ENCODE results near the gene RAMP3.
"Not testable (repeated sequence)": the region's sequence is repeated elsewhere in the genome, so short reads cannot be mapped to it uniquely, and the experiment has no call there.

RAMP3 gene

DNA sequence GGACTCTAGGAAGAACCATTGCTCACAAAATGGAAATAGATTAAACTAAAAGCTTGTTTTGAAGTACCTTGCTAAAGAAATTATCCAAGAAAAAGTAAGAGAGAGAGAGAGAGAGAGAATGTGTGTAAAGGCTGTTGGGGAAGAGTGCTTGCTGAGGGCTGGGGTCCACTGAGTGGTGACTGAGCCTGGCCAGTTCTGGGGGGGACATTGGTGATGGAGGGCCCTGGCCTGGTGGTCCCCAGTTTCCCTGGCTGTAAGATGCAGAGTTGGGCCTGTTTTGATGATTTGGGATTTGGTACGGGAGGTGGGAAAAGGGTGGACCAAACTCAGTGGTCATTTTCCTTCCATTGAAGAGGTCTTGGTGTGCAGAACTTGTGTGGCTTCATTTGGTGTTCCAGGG is 880 bp downstream of the RAMP3 start:
- DNase-seq: no peak

- DNase-seq: no peak
These were observed 1.7 kb downstream of the RAMP3 start for GRCh38 chr7:45159296-45159695.

GRCh38 chr7:45160417-45160881 is 2.9 kb downstream of the RAMP3 start:
- DNase-seq: no peak

GRCh38 chr7:45161138-45161537 is 3.5 kb downstream of the RAMP3 start:
- DNase-seq: no peak

DNA sequence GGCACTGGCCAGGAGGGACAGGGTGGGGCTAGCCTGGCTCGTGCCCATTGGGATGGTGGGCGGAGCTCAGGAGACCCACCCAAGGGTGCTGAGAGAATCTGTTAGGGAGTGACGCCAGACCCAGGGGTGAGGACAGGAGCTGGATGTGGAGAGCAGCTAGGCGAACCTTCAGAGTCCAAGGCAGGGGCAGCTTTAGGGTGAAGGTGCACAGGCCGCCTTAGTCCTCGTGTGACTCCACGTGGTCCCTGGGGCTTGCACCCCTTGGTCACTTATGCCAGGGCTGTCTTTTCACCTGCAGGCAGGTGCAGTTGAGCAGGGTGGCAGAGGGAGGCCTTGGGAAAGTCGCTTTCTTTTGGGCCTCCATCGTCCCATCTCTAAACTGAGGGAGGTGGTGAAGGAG is 4.3 kb downstream of the RAMP3 start:
- DNase-seq: no peak

GRCh38 chr7:45162311-45162845 is 4.8 kb downstream of the RAMP3 start:
- no peak for DNase-seq

DNA sequence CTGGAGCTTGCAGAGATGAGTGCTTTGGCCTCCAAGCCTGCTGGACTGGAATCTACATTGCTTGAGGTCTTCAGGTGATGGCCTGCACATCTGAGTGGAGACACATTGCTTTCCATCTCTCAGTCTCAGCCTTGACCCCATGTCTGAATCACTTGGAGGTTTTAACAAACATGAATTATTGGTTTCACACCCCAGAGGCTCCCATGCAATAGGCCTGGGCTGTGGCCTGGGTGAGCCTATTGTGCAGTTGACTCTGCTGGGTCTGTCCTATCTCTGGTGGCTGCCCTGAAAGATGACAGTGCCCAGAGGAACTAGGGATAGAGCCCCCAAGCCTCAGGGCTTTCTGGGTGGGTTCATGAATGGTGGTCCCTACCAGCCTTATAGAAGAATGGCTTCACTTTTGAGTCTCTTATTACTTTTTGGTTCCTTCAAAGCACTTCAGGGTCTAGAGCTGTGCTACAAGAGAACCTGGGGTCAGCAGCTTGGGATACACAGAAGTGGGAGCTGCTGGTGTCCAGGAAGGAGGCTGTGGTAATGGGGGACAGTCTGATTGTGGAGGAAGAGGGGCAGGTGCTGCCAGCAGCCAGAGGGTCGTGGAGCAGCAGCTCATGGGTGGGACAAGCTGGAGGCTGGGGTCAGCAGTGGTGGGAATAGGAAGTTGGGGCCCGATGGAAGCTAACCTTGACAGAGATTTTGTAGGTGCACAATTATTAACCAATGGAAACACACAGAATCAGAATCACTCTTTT is 5.5 kb downstream of the RAMP3 start:
- DNase-seq: no peak

GRCh38 chr7:45163692-45164052 is 6.1 kb downstream of the RAMP3 start:
- DNase-seq: no peak

GRCh38 chr7:45164271-45164670 is 6.7 kb downstream of the RAMP3 start:
- not testable (repeated sequence) for DNase-seq

GRCh38 chr7:45165857-45166256 is 8.3 kb downstream of the RAMP3 start:
- no peak for DNase-seq

DNA sequence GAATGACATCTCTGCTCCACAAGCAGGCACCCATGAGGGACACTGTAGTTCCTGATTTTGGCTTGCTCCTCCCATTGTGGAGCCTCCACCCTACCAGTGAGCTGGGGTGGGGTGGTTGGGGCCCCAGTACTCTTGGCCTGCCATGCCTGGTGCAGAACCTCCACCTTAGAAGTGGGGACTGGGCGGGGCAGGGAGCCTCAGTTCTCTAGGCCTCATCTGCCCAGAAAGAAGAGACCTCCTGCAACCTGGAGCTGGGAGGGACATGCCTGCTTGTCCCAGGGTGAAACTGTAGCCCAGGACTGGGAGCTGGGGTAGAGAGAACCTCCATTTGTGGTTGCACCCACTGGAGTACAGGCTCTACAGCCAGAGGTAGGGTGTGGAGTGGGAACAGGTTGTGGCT is 14.4 kb downstream of the RAMP3 start:
- no peak for DNase-seq

GRCh38 chr7:45173596-45174327 is 16.2 kb downstream of the RAMP3 start:
- DNase-seq: no peak

GRCh38 chr7:45174328-45174610 is 16.7 kb downstream of the RAMP3 start:
- DNase-seq: no peak

DNA sequence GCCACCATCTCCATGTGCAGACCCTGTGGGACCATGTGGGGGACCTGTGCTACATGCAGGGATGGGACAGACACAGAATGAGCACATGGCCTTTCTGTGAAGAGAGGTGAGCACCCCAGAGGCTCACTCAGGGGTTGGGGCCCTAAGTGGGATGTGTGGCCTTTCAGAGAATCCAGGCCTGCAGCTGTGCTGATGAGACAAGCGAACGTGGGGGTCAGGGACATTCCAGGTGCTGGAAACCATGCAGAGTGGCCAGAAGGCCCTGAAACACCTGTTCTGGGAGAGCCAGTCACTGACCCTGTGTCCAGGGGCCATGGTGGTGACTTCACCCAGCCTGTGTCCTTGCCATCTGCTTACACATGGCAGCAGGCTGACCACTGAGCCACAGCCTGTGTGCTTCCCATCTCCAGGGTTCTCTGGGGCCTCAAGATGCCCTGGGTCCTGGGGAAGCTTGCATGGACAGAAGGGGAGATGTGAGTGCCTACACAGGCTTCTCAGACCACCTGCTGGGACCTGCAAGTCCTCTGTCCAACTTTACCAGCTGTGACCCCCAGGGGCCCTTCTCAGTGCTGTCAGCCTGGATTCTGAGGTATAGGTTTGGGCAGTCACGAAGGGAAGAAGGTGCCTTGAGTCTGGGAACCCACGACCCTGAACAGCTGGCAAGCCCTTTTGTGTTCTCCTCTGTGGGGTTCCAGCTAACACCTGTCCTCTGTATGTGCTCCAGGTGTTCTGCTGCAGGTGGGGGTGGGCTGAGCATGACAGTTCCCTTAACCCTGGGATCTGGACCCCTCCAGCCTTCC is 17.6 kb downstream of the RAMP3 start:
- no peak for DNase-seq

- no peak for DNase-seq
These were observed 18.5 kb downstream of the RAMP3 start for GRCh38 chr7:45176091-45176490.

- no peak for DNase-seq
These were observed 19.5 kb downstream of the RAMP3 start for GRCh38 chr7:45176886-45177731.

GRCh38 chr7:45177801-45178200 is 20.2 kb downstream of the RAMP3 start:
- no peak for DNase-seq

DNA sequence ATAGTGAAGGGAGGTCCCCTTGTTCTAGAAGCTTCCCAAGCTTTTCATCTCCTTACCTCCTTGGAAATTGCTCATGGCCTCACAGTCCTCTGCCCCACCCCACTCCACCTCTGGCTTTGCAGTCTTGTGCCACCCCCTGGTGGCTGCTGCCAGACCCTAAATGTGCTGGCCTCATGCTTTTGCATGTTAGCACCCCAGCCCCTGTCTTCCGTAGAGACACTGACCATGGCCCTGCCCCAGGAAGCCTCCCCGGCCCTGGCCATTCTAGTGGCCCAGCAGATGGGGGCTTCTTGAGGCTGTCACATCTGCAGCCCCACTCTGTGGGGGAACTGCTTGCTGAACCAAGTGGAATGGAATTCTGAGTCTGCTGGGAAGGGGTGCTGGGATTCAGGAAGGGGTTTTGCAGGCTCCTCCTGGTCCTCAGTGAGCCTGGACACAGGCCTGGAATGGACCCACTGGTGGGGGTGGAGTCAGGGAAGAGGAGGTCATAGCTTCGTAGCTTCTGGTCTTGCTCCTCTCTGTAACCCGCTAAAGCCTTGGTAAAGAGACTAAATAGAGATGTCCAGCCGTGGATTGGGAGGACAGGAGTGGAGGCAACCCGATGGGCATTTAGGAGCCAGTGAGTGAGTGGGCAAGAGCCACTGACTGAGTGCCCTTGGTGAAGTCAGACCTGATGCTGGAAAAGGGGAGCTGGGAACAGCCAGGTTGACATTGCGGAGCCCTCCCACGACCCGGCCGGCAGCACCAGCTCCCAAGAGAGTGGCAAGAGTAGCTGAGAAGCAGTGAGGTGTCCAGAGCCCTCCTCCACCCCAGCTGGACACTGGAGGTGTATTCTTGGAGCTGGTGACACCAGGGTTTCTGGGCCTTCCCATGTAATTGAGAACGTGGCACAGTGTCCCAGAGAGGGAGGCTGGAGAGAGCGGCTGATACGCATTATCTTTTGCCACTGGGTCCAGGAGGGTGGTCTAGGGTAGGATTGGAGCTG is 20.9 kb downstream of the RAMP3 start:
- peak; percentile 67 for DNase-seq

DNA sequence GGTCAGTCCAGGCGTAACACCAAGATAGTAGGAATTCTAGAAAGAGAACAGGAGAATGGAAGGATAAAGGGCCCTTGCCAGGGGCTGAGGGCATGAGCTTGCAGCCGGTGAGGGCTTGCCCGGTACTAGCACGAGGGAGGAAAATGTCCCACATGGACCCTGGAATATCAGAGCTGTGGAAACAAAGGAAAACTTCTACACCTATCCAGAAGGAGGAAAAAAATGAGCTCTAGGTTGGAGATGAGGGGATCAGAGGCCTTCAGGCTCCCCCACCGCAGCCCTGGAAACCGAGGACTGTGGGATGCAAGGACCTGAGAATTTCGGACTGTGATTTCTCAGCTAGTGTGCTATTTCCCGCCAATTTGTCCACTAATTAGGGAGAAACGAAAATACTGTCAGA is 22.1 kb downstream of the RAMP3 start:
- no peak for DNase-seq

DNA sequence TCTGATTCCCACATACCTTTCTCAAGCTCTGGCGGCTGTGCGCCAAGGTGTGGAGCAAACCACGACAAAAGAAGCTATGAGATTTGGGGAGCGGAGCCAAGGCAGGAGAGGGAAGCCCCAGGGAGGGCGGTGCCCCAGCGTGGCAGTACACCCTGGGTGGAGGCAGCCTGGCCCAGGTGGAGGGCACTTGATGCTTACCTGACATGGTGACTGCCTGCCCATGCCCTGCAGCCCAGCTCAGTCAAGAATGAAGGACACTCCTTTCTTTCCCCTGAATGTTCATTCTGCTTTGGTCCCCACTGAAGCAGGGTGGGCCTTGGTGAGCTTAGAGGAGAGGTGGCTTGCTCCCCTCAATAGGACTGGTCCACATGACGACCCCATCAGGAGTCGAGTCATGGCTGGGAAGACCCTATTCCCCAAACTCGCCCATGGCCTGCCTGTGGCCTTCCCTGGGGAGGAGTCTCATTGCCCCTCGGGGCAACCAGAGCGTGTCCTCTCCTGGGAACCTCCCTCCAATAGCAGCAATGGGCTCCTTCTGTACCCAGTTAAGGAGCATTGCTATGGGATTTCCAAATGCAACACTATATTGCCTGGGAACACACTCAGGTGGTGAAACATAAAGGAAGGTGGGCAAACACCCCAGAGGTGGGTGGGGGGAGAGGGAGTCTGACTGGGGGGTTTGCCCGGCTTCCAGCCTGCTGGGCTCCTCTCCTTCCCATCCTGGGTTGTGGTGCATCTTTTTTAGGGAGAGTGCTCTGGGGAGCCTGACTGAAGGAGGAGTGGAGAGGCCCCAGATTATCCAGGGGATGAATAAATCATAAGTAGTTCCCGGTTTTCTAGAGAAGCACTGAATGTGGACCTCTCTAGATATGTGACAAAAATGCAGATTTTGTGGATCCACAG is 22.7 kb downstream of the RAMP3 start:
- no peak for DNase-seq

Data from hematopoietic multipotent progenitor cell treated with erythropoietin and hydrocortisone succinate and interleukin-3 and kit ligand, for 6 days (in vitro differentiated cells).